Measurements from ENCODE around the gene PARD3. TPM values are rescaled to one million over a fixed set of nuclear protein-coding genes. Genes with fewer than 3 reads are reported as not detected.
"Not testable (repeated sequence)": the region's sequence is repeated elsewhere in the genome, so short reads cannot be mapped to it uniquely, and the experiment has no call there.

Gene PARD3
- total and polyA plus RNA-seq, 7 donors, result 20.2 to 84.4 (median 53.4) TPM

- intact Hi-C loops (cut with DNase I), result no loop called here
- Histone ChIP-seq H3K27me3 (ENCODE audit: insufficient read depth in 3 of 3, low read length in 2 of 3) (no peaks in the 10 kb centered on the region), H3K36me3 (ENCODE audit: insufficient read depth in 1 of 2, low read depth in 1 of 2) (no peaks in the 10 kb centered on the region), H3K9me3 (no peaks in the 10 kb centered on the region), H3K4me3 (no peak overlapping the region), H3K27ac (no peak overlapping the region), H3K4me1 (no peaks in the 10 kb centered on the region)
- ATAC-seq (no peak), DNase-seq (no peak)
- no peak for TF ChIP-seq CTCF (IDR thresholded peaks at IDR 0.05)
- WGBS, 3 donors, result 76 to 83% (median 78%) methylated on average over 3 of the region's 3 CpGs
These were observed 540.2 kb downstream of the PARD3 start for GRCh38 chr10:34274906-34275305.

- Histone ChIP-seq H3K27me3 (ENCODE audit: insufficient read depth in 3 of 3, low read length in 2 of 3) (no peaks in the 10 kb centered on the region), H3K27ac (no peak overlapping the region), H3K4me1 (no peaks in the 10 kb centered on the region), H3K9me3 (no peaks in the 10 kb centered on the region), H3K4me3 (no peak overlapping the region), H3K36me3 (ENCODE audit: insufficient read depth in 1 of 2, low read depth in 1 of 2) (peaks cover 0 to 5% of the 10 kb centered on the region in 2 donors)
- DNase-seq, result no peak
- ATAC-seq, result no peak
- 96 to 100% (median 97%) methylated on average over 1 of the region's 1 CpG for WGBS, 3 donors
- intact Hi-C loops (cut with DNase I), result no loop called here
- TF ChIP-seq CTCF (IDR thresholded peaks at IDR 0.05), result no peak
These were observed 541.8 kb downstream of the PARD3 start for GRCh38 chr10:34273340-34273739.

GRCh38 chr10:34272316-34272715, 542.8 kb downstream of the PARD3 start:
- Histone ChIP-seq H3K27ac (no peak overlapping the region), H3K27me3 (ENCODE audit: insufficient read depth in 3 of 3, low read length in 2 of 3) (no peaks in the 10 kb centered on the region), H3K9me3 (no peaks in the 10 kb centered on the region), H3K36me3 (ENCODE audit: insufficient read depth in 1 of 2, low read depth in 1 of 2) (peaks cover 0 to 8% of the 10 kb centered on the region in 2 donors), H3K4me3 (no peak overlapping the region), H3K4me1 (no peaks in the 10 kb centered on the region)
- 92 to 96% (median 92%) methylated on average over 3 of the region's 3 CpGs for WGBS, 3 donors
- ATAC-seq (no peak), DNase-seq (no peak)
- no peak for TF ChIP-seq CTCF (IDR thresholded peaks at IDR 0.05)
- intact Hi-C loops (cut with DNase I), result no loop called here

- 95 to 100% (median 100%) methylated on average over 1 to 2 of the region's 2 CpGs for WGBS, 3 donors
- not testable (repeated sequence) for H3K4me3 ChIP-seq, H3K27ac ChIP-seq
These were observed 546.7 kb downstream of the PARD3 start for GRCh38 chr10:34268410-34268809.

GRCh38 chr10:34262985-34263384, 552.1 kb downstream of the PARD3 start:
- DNase-seq, result no peak
- no peaks in the 10 kb centered on the region for H3K27me3 ChIP-seq (ENCODE audit: insufficient read depth in 3 of 3, low read length in 2 of 3)
- intact Hi-C loops (cut with DNase I), result no loop called here

More at GRCh38 chr10:34268410-34268809, 546.7 kb downstream of the PARD3 start:
- H3K9me3 ChIP-seq; H3K36me3 ChIP-seq (ENCODE audit: insufficient read depth in 1 of 2, low read depth in 1 of 2); DNase-seq; H3K27me3 ChIP-seq (ENCODE audit: insufficient read depth in 3 of 3, low read length in 2 of 3); intact Hi-C loops (cut with DNase I); ATAC-seq; H3K4me1 ChIP-seq: not testable (repeated sequence)

More at GRCh38 chr10:34262985-34263384, 552.1 kb downstream of the PARD3 start:
- peaks cover 0 to 3% of the 10 kb centered on the region in 2 donors for H3K36me3 ChIP-seq (ENCODE audit: insufficient read depth in 1 of 2, low read depth in 1 of 2)
- H3K4me1 ChIP-seq, result no peaks in the 10 kb centered on the region
- 93 to 97% (median 94%) methylated on average over 1 of the region's 1 CpG for WGBS, 3 donors
- no peaks in the 10 kb centered on the region for H3K9me3 ChIP-seq
- ATAC-seq, result no peak
- H3K4me3 ChIP-seq, result no peak overlapping the region
- H3K27ac ChIP-seq, result no peak overlapping the region
- no peak for TF ChIP-seq CTCF (IDR thresholded peaks at IDR 0.05)
